ENCODE data around the gene RGS21. TPM values are rescaled to one million over a fixed set of nuclear protein-coding genes. Genes with fewer than 3 reads are reported as not detected.
"Not testable (repeated sequence)": the region's sequence is repeated elsewhere in the genome, so short reads cannot be mapped to it uniquely, and the experiment has no call there.

Gene RGS21, protein sequence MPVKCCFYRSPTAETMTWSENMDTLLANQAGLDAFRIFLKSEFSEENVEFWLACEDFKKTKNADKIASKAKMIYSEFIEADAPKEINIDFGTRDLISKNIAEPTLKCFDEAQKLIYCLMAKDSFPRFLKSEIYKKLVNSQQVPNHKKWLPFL
- not detected for polyA plus RNA-seq (ENCODE audit: insufficient read depth in 1 of 5, insufficient read length in 5 of 5, low replicate concordance in 1 of 5)
- long read RNA-seq, donor 1: 0 reads
- long read RNA-seq, donor 2: 0 reads
- long read RNA-seq, donor 3: 0 reads
- long read RNA-seq, donor 4: 0 reads
- long read RNA-seq, donor 5: 0 reads
- long read RNA-seq, donor 6: 0 reads
- long read RNA-seq, donor 7: 0 reads
- long read RNA-seq, donor 8: 0 reads

GRCh38 chr1:192316942-192317450 lies at the start of gene RGS21:
Gene RGS21, plus strand, starts transcription at chr1:192316992. Its CDS starts 26,045 bp downstream, at chr1:192343037.
- DNase-seq: no peak

DNA sequence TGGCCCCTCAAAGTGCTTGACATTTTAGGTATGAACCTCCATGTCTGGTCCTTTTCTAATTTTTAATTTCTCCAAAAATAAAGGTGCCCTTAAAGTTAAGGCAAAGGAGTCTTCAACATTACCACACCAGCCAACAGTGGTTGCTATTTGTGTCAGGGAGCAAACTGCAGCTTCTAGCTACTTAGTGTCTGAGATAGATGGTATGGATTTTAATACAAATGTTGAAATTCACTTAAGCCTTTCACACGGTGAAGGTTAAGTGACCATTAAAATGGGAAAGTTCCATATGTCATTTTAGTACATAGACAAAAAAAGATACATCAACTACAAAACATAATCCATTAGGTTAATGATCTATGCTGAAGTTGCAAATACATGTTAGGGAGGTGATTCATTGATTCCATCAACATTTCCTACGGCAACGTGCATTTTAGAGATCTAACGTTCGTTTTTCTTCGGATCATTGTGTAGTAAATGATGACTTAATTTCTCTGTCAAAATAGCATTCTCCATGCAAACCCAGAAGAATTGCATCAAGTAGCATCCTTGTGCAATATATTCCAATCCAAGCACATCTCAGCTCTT lies 48.2 kb upstream of the RGS21 start:
- no peak for DNase-seq

DNA sequence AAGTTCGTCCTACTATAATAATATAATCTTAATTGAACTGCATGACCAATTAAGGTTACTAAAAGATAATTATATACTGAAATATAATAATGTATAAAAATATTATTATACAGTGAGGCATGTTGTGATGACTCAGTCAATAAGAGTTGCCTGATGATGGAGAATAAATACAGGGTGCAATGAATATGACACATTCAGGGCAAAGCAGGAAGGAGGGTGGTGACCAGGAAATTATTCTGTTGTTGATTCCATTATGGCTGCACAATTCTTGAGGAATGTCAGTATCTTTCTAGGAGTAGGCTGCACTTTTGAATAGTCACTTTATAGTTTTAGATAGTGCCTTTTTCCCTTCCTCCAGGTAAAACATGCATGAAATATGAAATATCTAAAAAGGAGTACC lies 46.4 kb upstream of the RGS21 start:
- no peak for DNase-seq

DNA sequence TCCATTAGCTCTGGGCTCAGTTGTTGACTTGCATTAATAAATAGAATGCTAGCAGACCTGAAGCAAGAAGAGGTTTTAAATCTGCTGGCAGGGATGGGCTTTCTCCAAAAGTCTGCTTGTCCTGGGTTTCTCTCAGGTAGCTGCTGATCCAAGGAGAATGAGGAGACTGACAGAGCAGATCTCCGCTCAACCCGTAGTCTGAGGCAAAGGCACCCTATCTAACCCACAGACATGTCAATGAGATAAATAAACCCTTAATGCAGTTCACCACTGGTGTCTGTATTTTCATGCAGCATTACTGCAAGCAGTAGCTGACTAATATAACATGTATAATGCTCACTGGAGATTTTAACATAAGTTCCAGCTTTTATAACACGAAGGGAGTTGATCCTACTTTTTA lies 44.1 kb upstream of the RGS21 start:
- no peak for DNase-seq

DNA sequence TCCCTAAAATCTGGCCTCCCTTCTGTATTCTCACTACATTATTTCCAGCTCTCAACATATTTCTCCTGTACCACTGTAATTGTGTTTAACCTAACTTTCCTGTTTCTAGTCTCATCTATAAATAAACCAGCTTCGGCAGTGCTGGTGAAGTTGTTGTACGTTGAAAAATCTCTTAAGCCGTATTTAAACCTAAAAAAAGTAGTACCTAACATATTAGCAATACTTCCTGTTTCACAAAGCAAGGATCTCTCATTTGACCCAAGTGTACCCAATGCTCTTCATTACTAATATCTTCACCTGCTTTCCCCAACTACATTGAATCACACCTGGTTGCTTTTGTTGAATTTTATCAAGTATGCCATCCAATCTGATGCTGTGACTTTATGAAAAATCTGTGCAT lies 42.2 kb upstream of the RGS21 start:
- DNase-seq: no peak

DNA sequence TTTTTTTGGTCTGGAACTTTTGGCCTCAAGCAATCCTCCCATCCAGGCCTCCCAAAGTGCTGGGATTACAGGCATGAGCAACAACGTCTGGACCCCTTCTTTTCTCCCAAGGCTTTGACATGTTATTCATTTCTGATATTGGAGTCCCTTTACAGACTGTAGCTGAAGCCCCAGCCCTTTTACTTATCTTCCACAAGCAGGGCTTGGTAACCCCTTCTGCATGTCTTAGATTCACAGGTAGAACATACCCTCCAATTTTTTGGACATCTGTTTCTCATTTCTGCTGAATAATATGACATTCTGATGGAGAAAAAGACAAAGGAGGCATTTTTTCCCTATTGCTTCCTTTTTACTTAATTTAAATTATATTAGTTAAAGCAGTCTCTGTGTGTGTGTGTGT lies 39.2 kb upstream of the RGS21 start:
- DNase-seq: no peak

DNA sequence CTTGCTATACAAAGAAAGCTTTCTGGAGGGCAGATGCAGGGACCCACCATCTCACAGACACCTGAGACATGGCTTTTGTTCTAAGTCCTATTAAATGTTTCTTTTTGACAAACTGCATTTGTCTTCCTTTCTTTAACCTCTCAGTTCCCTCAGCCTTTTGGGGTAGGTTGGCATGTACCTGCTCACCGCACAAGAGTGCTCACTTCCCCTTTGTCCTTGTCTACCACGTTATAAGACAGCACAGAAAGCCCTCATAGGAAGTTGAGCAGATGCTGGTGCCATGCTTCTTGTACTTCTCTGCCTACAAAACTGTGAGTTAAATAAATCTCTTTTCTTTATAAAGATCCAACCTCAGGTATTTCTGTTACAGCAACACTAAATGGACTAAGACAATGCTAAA lies 31.9 kb upstream of the RGS21 start:
- no peak for DNase-seq

- DNase-seq: no peak
Measured at GRCh38 chr1:192303029-192303428, 13.8 kb upstream of the RGS21 start.

- DNase-seq: not testable (repeated sequence)
Measured at GRCh38 chr1:192308314-192308713, 8.5 kb upstream of the RGS21 start.

- DNase-seq: peak; percentile 17 to 18
Measured at GRCh38 chr1:192311281-192311680, 5.5 kb upstream of the RGS21 start.

DNA sequence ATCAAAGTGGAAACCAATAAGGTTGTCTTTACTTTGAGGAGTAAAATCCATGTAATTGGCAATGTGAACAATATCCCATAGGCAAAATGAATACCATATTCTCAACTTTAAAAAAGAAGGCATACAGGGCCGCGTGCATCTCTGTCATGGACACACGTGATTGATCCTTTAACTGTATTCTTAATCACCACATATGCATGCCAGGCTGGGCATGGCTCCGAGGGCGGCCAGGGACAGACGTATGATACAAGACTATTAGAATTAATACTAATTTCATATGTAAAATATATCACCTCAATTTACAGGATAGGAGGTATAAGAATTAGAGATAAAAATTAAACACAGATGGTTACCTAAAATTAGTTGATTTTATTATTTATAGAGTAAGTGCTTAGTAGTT lies 11.2 kb downstream of the RGS21 start:
- no peak for DNase-seq

DNA sequence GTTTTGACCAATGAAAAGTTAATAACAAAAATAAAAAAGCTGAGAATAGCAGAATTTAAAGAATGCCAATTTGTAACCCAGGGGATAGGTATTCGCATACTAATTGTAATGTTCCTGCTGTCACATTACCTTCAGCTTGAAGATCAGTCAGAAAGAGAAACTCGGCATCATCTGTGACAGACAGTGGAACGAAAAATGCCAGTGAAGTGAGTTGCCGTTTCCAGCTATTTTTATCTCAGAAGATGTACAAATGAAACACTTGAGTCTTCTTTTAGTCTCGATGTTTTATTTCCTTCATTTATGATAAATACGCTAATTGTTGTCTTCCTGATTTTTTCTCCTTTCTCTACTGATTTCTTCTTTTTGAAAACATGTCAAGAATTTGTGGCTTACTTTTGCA lies 26.1 kb downstream of the RGS21 start:
- DNase-seq: no peak

- peak; percentile 54 to 64 for DNase-seq
Measured at GRCh38 chr1:192343344-192343743, 26.6 kb downstream of the RGS21 start.

GRCh38 chr1:192349314-192349713 lies 32.5 kb downstream of the RGS21 start:
- DNase-seq: no peak

- no peak for DNase-seq
Measured at GRCh38 chr1:192350356-192350755, 33.6 kb downstream of the RGS21 start.

DNA sequence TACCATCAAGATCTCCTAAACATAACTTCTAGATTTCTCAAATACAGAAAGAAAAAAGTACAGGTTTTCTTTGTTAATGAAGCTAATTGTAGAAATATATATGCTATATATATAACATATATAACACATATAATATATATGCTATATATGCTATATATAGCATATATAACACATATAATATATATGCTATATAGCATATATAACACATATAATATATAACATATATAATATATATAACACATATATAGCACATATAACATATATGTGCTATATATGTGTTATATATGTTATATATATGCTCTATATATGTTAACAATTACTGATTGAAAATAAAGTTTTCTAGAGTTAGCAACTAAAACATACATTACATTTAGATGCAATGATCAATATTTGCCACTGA lies 34.8 kb downstream of the RGS21 start:
- DNase-seq: no peak

GRCh38 chr1:192357924-192358323 lies 41.1 kb downstream of the RGS21 start:
- DNase-seq: no peak

GRCh38 chr1:192358402-192358801 lies 41.6 kb downstream of the RGS21 start:
- no peak for DNase-seq

GRCh38 chr1:192358822-192359221 lies 42.0 kb downstream of the RGS21 start:
- no peak for DNase-seq

DNA sequence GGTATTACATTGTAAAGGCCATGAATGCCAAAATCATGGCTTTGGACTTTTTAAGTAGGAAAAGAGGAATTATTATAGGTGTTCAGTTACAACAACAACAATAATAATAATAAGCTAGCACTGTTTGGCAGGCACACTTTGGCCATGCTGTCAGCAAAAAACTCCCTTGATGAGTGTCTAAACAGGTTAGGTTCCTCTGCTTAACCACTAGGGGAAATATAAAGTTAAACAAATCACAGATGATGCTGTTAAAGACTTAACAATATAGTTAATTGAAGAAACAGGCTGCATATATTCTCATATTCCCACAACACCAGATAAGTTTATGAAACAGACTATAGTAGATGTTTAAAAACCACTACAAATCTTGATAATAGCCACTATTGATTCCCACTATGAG lies 46.4 kb downstream of the RGS21 start:
- DNase-seq: no peak

DNA sequence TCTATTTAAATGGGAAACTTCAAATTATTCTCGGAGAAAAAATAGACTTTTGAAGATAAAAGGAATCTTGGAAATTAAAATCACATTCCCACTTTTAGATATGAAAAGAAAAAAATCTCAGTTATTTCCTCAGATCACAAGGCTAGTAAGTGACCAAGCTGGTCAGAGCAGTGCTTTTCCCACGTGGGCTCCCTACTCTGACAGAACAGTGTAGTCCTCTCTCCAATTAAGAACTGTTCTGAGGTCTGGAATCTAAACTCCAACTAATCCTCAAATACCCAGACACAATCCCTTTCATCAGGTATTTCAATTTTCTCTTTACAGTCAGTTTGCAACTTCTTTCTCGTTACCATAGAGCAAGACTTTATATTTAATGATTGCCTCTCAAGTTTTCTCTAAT lies 50.6 kb downstream of the RGS21 start:
- DNase-seq: no peak

GRCh38 chr1:192375306-192375705 lies 58.5 kb downstream of the RGS21 start:
- no peak for DNase-seq

DNA sequence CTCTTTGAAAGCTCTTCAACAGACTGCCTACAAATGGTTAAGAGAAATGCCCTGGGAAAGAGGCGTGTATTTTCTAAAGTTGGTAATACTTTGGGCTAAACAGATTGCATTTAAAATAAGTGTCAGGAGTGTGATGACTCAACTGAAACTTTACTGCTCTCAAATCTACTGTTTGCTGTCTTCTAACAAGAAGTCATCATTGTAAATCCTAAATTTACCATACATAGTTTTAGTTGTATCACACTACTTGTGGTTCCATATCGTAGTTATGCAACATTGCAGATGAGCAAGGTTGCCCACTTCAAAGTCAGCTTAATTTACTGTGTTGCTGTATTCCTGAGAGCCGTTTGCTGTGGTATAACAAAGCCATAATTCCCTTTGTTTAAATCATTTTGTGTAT lies 59.6 kb downstream of the RGS21 start:
- no peak for DNase-seq

- no peak for DNase-seq
Measured at GRCh38 chr1:192378276-192378675, 61.5 kb downstream of the RGS21 start.
